Left ventricle myocardium inferior (tissue), 1 donor: ENCODE results near the gene ELFN1. TPM values are rescaled to one million over a fixed set of nuclear protein-coding genes. Genes with fewer than 3 reads are reported as not detected.
A peak's percentile ranks its signal among the peaks of the same experiment; 100 is the strongest.

ENCODE experiments used
- DNase-seq: peaks from one replicate; pipeline ENCODE4 v3.0.0-alpha.2; 2020
- H3K27ac ChIP-seq: fragments of 200-600 bp; replicated peaks from 2 replicates; pipeline ENCODE4 v1.8.0; 2021
- H3K27me3 ChIP-seq: fragments of 200-600 bp; 2 replicates; pipeline ENCODE4 v1.8.0; 2021; ENCODE audit warnings: low read depth
- H3K36me3 ChIP-seq: fragments of 200-600 bp; 2 replicates; pipeline ENCODE4 v1.8.0; 2021
- H3K4me1 ChIP-seq: fragments of 200-600 bp; 2 replicates; pipeline ENCODE4 v1.8.0; 2021
- H3K4me3 ChIP-seq: fragments of 200-600 bp; 2 replicates; pipeline ENCODE4 v1.8.0; 2021; ENCODE audit warnings: mild to moderate bottlenecking, moderate library complexity
- H3K9me3 ChIP-seq: fragments of 200-600 bp; replicated peaks from 2 replicates; pipeline ENCODE4 v1.8.0; 2021
- CTCF ChIP-seq: fragments of 200-600 bp; IDR thresholded peaks from 2 replicates; pipeline ENCODE4 v1.8.0; 2021; ENCODE audit warnings: antibody characterized with exemption, mild to moderate bottlenecking, borderline replicate concordance
- intact Hi-C: fragments of 100-400 bp; cut with micrococcal nuclease; formaldehyde crosslinking; loops from one replicate; pipeline ENCODE4 v1.11.0; 2022
- total RNA-seq: library from RNA; stranded (reverse); fragmentation: NEBNext Ultra II Directional; extraction: Animal tissue kit (Norgen Biotek cat#: 25700); gene quantifications from one replicate; pipeline ENCODE4 v1.2.1, GENCODE V29; 2021
- donor health status: DM: no; HTN: yes; CAD: no; lungs with severe emphysema.

Gene ELFN1
- total RNA-seq, 1 donor from 2014 or later: 10.5 TPM

GRCh38 chr7:1741751-1742554, 71.9 kb downstream of the ELFN1 start:
- intact Hi-C loops: no loop called here
- DNase-seq: peak; percentile 41
- no peak for TF ChIP-seq CTCF
- no peaks in the 10 kb centered on the region for H3K27me3 ChIP-seq
- peaks cover 28% of the 10 kb centered on the region for H3K4me1 ChIP-seq
- peaks cover 17% of the 10 kb centered on the region for H3K36me3 ChIP-seq
- no peaks in the 10 kb centered on the region for H3K9me3 ChIP-seq
- peak overlapping the region; percentile 45 for H3K4me3 ChIP-seq
- peak overlapping the region; percentile 71 for H3K27ac ChIP-seq

- TF ChIP-seq CTCF: no peak
- Histone ChIP-seq H3K27me3 (no peaks in the 10 kb centered on the region), H3K9me3 (no peaks in the 10 kb centered on the region), H3K36me3 (peaks cover 17% of the 10 kb centered on the region), H3K4me3 (peak overlapping the region; percentile 45), H3K4me1 (peaks cover 28% of the 10 kb centered on the region), H3K27ac (peak overlapping the region; percentile 71)
- intact Hi-C loops: no loop called here
- peak; percentile 70 for DNase-seq
Measured at GRCh38 chr7:1742555-1743303, 72.7 kb downstream of the ELFN1 start.

GRCh38 chr7:1743481-1744230, 73.6 kb downstream of the ELFN1 start:
- peaks cover 35% of the 10 kb centered on the region for H3K4me1 ChIP-seq
- intact Hi-C loops: no loop called here
- TF ChIP-seq CTCF: no peak
- no peaks in the 10 kb centered on the region for H3K27me3 ChIP-seq
- no peaks in the 10 kb centered on the region for H3K9me3 ChIP-seq
- H3K36me3 ChIP-seq: peaks cover 17% of the 10 kb centered on the region
- no peak for DNase-seq
- no peak overlapping the region for H3K4me3 ChIP-seq
- H3K27ac ChIP-seq: peak overlapping the region; percentile 71

- no peak overlapping the region for H3K27ac ChIP-seq
- DNase-seq: no peak
- H3K4me1 ChIP-seq: peaks cover 43% of the 10 kb centered on the region
- peaks cover 6% of the 10 kb centered on the region for H3K27me3 ChIP-seq
- H3K4me3 ChIP-seq: no peak overlapping the region
- intact Hi-C loops: no loop called here
- H3K9me3 ChIP-seq: no peaks in the 10 kb centered on the region
- peaks cover 17% of the 10 kb centered on the region for H3K36me3 ChIP-seq
- no peak for TF ChIP-seq CTCF
Measured at GRCh38 chr7:1744296-1745017, 74.4 kb downstream of the ELFN1 start.
